ENCODE data around the gene SEC61B. TPM values are rescaled to one million over a fixed set of nuclear protein-coding genes. Genes with fewer than 3 reads are reported as not detected.
"Not testable (repeated sequence)": the region's sequence is repeated elsewhere in the genome, so short reads cannot be mapped to it uniquely, and the experiment has no call there.

SEC61B gene
- total and polyA plus RNA-seq, 4 experiments from 2014 or later, result 101 to 532 (median 248) TPM

DNA sequence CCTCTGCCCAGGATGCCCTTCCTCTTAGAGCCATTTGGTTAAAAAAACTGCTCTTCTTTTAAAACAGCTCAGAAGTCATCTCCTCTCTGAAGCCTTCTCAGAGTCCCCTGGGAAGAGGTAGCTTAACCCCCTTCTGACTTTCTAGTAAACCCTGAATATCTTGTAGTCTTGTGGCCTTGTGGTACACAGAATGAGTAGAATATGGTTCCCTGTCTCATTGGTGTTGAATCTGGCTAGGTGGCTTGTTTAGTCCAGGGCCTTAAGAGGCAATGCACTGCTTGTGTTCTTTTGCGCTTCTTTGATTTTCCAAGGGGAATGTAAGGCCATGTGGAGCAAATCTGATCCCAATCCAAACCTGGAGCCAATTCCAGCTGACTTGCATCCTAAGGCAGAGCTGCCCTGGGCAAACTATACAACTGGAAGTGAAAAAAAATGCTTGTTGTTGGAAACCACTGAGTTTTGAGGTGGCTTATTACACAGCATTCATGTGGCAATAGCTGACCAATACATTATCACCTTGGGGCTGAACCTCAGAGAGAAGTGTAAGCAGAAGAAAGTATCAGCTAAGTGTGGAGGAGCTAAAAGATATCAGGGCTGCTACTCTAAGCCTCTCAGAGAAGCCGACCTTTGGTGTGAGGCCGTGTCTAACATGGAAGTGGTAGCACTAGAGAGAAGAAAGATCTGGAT lies 31.3 kb upstream of the SEC61B start:
- CTCF ChIA-PET (ENCODE audit: partially characterized antibody), result interaction anchor here (1.8 kb wide), 1 partner anchor 9 kb away, joined by 3 read pairs; no protein-coding TSS in a partner anchor
- H3K4me1 ChIP-seq (ENCODE audit: insufficient read depth, low read length), result no peaks in the 10 kb centered on the region
- H3K4me3 ChIP-seq (ENCODE audit: low read length in 2 of 2), result no peak overlapping the region
- H3K27ac ChIP-seq (ENCODE audit: low read depth, low read length), result no peak overlapping the region
- POLR2A ChIA-PET (ENCODE audit: partially characterized antibody), result no interaction called here
- no peak overlapping the region for H3K4me3 Mint-ChIP-seq
- H3K36me3 ChIP-seq (ENCODE audit: insufficient read depth, low read length), result no peaks in the 10 kb centered on the region
- H3K4me1 Mint-ChIP-seq, result no peaks in the 10 kb centered on the region
- H3K27me3 ChIP-seq (ENCODE audit: insufficient read depth, low read length), result no peaks in the 10 kb centered on the region
- no peak overlapping the region for H3K27ac Mint-ChIP-seq
- H3K27me3 Mint-ChIP-seq, result peaks cover 5 to 9% of the 10 kb centered on the region in 2 donors
- no peak for DNase-seq
- no peaks in the 10 kb centered on the region for H3K36me3 Mint-ChIP-seq
- no peaks in the 10 kb centered on the region for H3K9me3 ChIP-seq (ENCODE audit: control insufficient read depth in 1 of 2, low read length in 2 of 2)
- H3K9me3 Mint-ChIP-seq, result no peaks in the 10 kb centered on the region
- intact Hi-C loops (cut with micrococcal nuclease), result no loop called here

DNA sequence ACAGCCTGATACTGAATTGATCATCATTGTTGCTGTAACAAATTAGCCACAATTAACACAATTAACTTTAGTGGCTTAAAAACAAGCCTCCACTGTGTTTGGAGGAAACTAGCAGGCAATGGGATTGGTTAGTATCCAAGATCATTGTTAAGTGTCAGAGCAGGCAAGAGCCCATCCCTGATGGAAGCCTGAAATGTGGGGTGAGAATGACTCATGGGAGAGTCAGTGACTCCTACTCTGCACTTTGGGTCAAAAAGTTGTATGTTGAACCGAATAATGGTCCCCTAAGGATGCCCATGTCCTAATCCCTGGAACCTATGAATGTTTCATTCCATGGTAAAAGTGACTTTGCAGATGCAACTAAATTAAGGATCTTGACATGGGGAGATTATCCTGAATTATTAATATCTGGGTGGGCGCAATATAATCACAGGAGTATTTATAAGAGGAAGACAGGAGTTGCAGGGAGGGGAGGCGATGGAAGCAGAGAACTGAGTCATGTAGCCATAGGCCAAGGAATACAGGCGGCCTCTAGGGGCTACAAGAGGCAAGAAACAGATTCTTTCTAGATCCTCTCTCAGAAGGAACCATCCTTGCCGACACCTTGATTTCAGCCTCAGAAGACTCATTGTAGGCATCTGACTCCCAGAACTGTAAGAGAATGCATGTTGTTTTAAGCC lies 29.2 kb upstream of the SEC61B start:
- Mint-ChIP-seq H3K36me3 (no peaks in the 10 kb centered on the region), H3K4me1 (peaks cover 0 to 3% (median 0%) of the 10 kb centered on the region in 4 donors), H3K9me3 (no peaks in the 10 kb centered on the region), H3K4me3 (no peak overlapping the region), H3K27ac (no peak overlapping the region), H3K27me3 (peaks cover 5 to 9% of the 10 kb centered on the region in 2 donors)
- Histone ChIP-seq H3K9me3 (ENCODE audit: control insufficient read depth in 1 of 2, low read length in 2 of 2) (no peaks in the 10 kb centered on the region), H3K4me3 (ENCODE audit: low read length in 2 of 2) (no peak overlapping the region), H3K27ac (ENCODE audit: low read depth, low read length) (no peak overlapping the region), H3K27me3 (ENCODE audit: insufficient read depth, low read length) (no peaks in the 10 kb centered on the region), H3K4me1 (ENCODE audit: insufficient read depth, low read length) (no peaks in the 10 kb centered on the region), H3K36me3 (ENCODE audit: insufficient read depth, low read length) (no peaks in the 10 kb centered on the region)
- ChIA-PET CTCF (ENCODE audit: partially characterized antibody) (interaction anchor here (2.7 kb wide), 1 partner anchor 8 kb away, joined by 13 read pairs; no protein-coding TSS in a partner anchor), POLR2A (ENCODE audit: partially characterized antibody) (no interaction called here)
- intact Hi-C loops (cut with micrococcal nuclease), result no loop called here
- no peak for DNase-seq

DNA sequence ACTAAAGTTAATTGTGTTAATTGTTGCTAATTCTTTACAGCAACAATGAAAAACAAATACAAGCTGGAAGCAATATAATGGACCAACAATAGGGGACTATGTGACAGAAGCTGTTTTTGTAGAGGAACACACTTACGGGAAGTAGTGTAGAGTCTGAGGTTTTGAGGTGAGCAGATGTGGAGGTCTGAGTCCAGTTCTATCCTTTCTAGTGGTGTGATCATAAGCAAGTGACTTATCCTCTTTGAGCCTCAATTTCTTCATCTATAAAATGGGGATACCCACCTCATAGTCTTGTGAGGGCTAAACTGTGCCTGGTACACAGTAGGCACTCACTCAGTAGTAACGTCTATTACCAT lies 28.6 kb upstream of the SEC61B start:
- Mint-ChIP-seq H3K27me3 (peaks cover 5 to 8% of the 10 kb centered on the region in 2 donors), H3K4me3 (no peak overlapping the region), H3K36me3 (no peaks in the 10 kb centered on the region), H3K27ac (no peak overlapping the region), H3K4me1 (peaks cover 0 to 3% (median 0%) of the 10 kb centered on the region in 4 donors), H3K9me3 (no peaks in the 10 kb centered on the region)
- no peaks in the 10 kb centered on the region for H3K4me1 ChIP-seq (ENCODE audit: insufficient read depth, low read length)
- H3K27me3 ChIP-seq (ENCODE audit: insufficient read depth, low read length), result no peaks in the 10 kb centered on the region
- CTCF ChIA-PET (ENCODE audit: partially characterized antibody), result interaction anchor here (2.7 kb wide), 1 partner anchor 9 kb away, joined by 13 read pairs; no protein-coding TSS in a partner anchor
- POLR2A ChIA-PET (ENCODE audit: partially characterized antibody), result no interaction called here
- intact Hi-C loops (cut with micrococcal nuclease), result no loop called here
- no peak for DNase-seq
- H3K4me3 ChIP-seq (ENCODE audit: low read length in 2 of 2), result no peak overlapping the region
- no peaks in the 10 kb centered on the region for H3K36me3 ChIP-seq (ENCODE audit: insufficient read depth, low read length)
- H3K9me3 ChIP-seq (ENCODE audit: control insufficient read depth in 1 of 2, low read length in 2 of 2), result no peaks in the 10 kb centered on the region
- no peak overlapping the region for H3K27ac ChIP-seq (ENCODE audit: low read depth, low read length)

DNA sequence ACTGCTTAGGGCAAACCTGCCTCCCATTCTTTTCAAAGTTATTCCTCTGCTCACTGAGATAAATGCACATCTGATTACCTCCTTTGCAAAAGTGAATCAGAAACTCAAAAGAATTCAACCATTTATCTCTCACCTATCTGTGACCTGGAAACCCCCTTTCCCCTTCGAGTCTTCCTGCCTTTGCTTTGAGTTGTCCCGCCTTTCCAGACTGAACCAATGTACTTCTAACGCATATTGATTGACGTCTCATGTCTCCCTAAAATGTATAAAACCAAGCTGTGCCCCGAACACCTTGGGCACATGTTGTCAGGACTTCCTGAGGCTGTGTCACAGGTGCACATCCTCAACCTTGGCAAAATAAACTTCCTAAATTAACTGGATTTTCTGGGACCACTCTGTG lies 25.6 kb upstream of the SEC61B start:
- DNase-seq; H3K4me3 ChIP-seq (ENCODE audit: low read length in 2 of 2); H3K27ac ChIP-seq (ENCODE audit: low read depth, low read length); intact Hi-C loops (cut with micrococcal nuclease); H3K4me1 ChIP-seq (ENCODE audit: insufficient read depth, low read length); POLR2A ChIA-PET (ENCODE audit: partially characterized antibody); H3K27me3 Mint-ChIP-seq; H3K9me3 Mint-ChIP-seq; H3K9me3 ChIP-seq (ENCODE audit: control insufficient read depth in 1 of 2, low read length in 2 of 2); H3K4me3 Mint-ChIP-seq; H3K36me3 ChIP-seq (ENCODE audit: insufficient read depth, low read length); H3K27ac Mint-ChIP-seq; H3K27me3 ChIP-seq (ENCODE audit: insufficient read depth, low read length); H3K36me3 Mint-ChIP-seq; H3K4me1 Mint-ChIP-seq: not testable (repeated sequence)
- CTCF ChIA-PET (ENCODE audit: partially characterized antibody), result interaction anchor here (3.7 kb wide), 1 partner anchor 12 kb away, joined by 17 read pairs; no protein-coding TSS in a partner anchor

DNA sequence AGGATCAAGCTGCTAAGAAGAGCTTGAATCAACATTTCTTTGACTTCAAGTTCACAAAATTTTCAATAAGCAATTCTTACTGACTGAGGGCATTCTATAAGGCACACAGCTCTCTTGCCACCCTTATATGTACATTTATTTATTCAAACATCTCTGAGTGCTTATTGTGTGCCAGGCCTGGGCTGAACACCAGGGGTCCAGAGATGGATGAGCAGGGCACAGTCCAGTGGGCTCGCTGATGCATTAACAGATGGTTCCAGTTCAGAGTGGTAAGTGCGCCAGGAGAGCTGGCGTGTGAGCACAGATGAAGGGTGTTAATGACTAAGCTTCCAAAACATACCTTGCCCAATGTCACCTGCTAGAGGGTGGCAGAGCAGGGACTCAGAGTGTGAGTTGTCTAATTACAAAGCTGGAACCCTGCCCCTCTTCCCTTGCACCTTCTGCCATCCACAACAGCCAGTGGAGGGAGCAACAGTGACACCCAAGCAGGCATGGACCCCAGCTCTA lies 24.9 kb upstream of the SEC61B start:
- intact Hi-C loops (cut with micrococcal nuclease), result no loop called here

DNA sequence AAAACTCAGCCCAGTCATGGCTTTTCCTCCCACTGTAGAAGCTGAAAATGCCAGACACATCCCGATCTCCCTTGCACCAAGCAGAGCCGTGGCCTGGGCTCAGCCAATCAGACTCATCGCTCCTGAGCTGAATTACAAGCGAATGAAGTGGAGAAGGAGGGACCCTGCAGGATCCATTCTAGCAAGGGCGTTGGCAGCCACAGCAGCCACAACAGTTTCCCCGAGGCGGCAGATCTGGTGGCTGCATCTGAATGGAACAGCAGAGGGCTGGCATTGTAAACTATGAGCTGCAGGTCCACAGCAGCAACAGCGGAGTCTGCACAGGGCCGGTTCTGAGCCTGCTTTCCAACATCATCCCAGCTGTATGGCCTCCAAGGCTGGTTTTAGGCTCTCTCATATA lies 24.1 kb upstream of the SEC61B start:
- H3K9me3 ChIP-seq (ENCODE audit: control insufficient read depth in 1 of 2, low read length in 2 of 2), result no peaks in the 10 kb centered on the region
- no peaks in the 10 kb centered on the region for H3K4me1 ChIP-seq (ENCODE audit: insufficient read depth, low read length)
- ChIA-PET POLR2A (ENCODE audit: partially characterized antibody) (no interaction called here), CTCF (ENCODE audit: partially characterized antibody) (interaction anchor here (1.2 to 3.7 kb wide), 4 partner anchors 12 to 222 kb away, joined by 3 to 17 read pairs (median 4); no protein-coding TSS in a partner anchor)
- intact Hi-C loops (cut with micrococcal nuclease), result no loop called here
- no peak overlapping the region for H3K4me3 Mint-ChIP-seq
- H3K27ac Mint-ChIP-seq, result no peak overlapping the region
- H3K4me1 Mint-ChIP-seq, result peaks cover 0 to 3% (median 0%) of the 10 kb centered on the region in 4 donors
- H3K27ac ChIP-seq (ENCODE audit: low read depth, low read length), result no peak overlapping the region
- H3K27me3 ChIP-seq (ENCODE audit: insufficient read depth, low read length), result no peaks in the 10 kb centered on the region
- H3K36me3 Mint-ChIP-seq, result no peaks in the 10 kb centered on the region
- peaks cover 0 to 4% of the 10 kb centered on the region in 2 donors for H3K27me3 Mint-ChIP-seq
- DNase-seq, result no peak
- no peaks in the 10 kb centered on the region for H3K36me3 ChIP-seq (ENCODE audit: insufficient read depth, low read length)
- no peak overlapping the region for H3K4me3 ChIP-seq (ENCODE audit: low read length in 2 of 2)
- no peaks in the 10 kb centered on the region for H3K9me3 Mint-ChIP-seq

More for the DNA sequence above, 24.9 kb upstream of the SEC61B start:
- H3K4me3 Mint-ChIP-seq, result no peak overlapping the region
- POLR2A ChIA-PET (ENCODE audit: partially characterized antibody), result no interaction called here
- H3K27ac Mint-ChIP-seq, result no peak overlapping the region
- no peaks in the 10 kb centered on the region for H3K36me3 Mint-ChIP-seq
- H3K4me3 ChIP-seq (ENCODE audit: low read length in 2 of 2), result no peak overlapping the region
- peaks cover 0 to 3% (median 0%) of the 10 kb centered on the region in 4 donors for H3K4me1 Mint-ChIP-seq
- peaks cover 0 to 6% of the 10 kb centered on the region in 2 donors for H3K27me3 Mint-ChIP-seq
- H3K27me3 ChIP-seq (ENCODE audit: insufficient read depth, low read length), result no peaks in the 10 kb centered on the region
- CTCF ChIA-PET (ENCODE audit: partially characterized antibody), result interaction anchor here (1.2 to 3.7 kb wide), 4 partner anchors 11 to 221 kb away, joined by 3 to 17 read pairs (median 4); no protein-coding TSS in a partner anchor
- no peaks in the 10 kb centered on the region for H3K9me3 ChIP-seq (ENCODE audit: control insufficient read depth in 1 of 2, low read length in 2 of 2)
- no peaks in the 10 kb centered on the region for H3K4me1 ChIP-seq (ENCODE audit: insufficient read depth, low read length)
- H3K9me3 Mint-ChIP-seq, result no peaks in the 10 kb centered on the region
- no peak for DNase-seq
- no peak overlapping the region for H3K27ac ChIP-seq (ENCODE audit: low read depth, low read length)
- no peaks in the 10 kb centered on the region for H3K36me3 ChIP-seq (ENCODE audit: insufficient read depth, low read length)

DNA sequence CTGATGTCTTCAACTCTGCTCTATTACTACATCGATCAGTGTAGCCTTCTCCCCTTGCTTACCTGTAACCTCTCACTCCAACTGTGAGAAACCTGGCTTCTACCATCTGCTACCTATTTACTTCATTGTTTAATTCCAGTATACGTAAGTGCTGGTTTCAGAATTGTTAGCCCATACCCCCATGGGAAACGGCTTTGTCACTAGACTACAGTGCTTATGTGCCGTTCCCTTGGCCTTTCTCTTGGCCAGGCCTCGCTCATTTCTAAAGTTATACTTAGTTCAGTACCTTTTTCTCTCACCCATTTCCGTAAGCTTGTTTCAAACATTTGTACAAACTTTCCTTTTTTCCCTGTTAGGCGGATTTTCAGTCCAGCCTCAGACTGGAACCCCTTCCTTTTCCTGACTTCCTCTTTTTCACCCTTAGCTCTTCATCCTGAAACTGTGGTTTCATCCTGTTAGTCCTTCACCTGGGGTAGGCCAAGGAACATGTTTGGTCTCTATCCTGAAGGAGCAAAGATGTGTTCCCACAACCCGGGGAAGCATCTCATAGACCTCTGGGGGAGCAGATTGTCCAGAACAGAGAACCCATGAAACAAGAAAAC lies 22.0 kb upstream of the SEC61B start:
- H3K27me3 Mint-ChIP-seq, result no peaks in the 10 kb centered on the region
- ChIA-PET POLR2A (ENCODE audit: partially characterized antibody) (no interaction called here), CTCF (ENCODE audit: partially characterized antibody) (interaction anchor here (0.5 kb wide), 1 partner anchor 353 kb away, joined by 4 read pairs; no protein-coding TSS in a partner anchor)

More for the DNA sequence above, 22.0 kb upstream of the SEC61B start:
- Histone ChIP-seq H3K4me3 (ENCODE audit: low read length in 2 of 2) (no peak overlapping the region), H3K27ac (ENCODE audit: low read depth, low read length) (no peak overlapping the region), H3K9me3 (ENCODE audit: control insufficient read depth in 1 of 2, low read length in 2 of 2) (no peaks in the 10 kb centered on the region), H3K27me3 (ENCODE audit: insufficient read depth, low read length) (no peaks in the 10 kb centered on the region), H3K4me1 (ENCODE audit: insufficient read depth, low read length) (no peaks in the 10 kb centered on the region), H3K36me3 (ENCODE audit: insufficient read depth, low read length) (no peaks in the 10 kb centered on the region)
- Mint-ChIP-seq H3K27ac (no peak overlapping the region), H3K9me3 (peaks cover 0 to 3% (median 0%) of the 10 kb centered on the region in 8 donors), H3K4me1 (peaks cover 0 to 3% (median 0%) of the 10 kb centered on the region in 4 donors), H3K4me3 (no peak overlapping the region), H3K36me3 (no peaks in the 10 kb centered on the region)
- no peak for DNase-seq
- intact Hi-C loops (cut with micrococcal nuclease), result no loop called here

Measured in CD4-positive, alpha-beta memory T cell (primary cell).